HG03039 (cell line): ENCODE data around the gene GJA3.
"Not testable (repeated sequence)": the region's sequence is repeated elsewhere in the genome, so short reads cannot be mapped to it uniquely, and the experiment has no call there.

ENCODE experiments used
- ATAC-seq: cut with Tn5 transposase; IDR thresholded peaks from one replicate; pipeline ENCODE4 v1.9.1; 2021; ENCODE audit warnings: mild to moderate bottlenecking, moderate library complexity; ENCODE audit not compliant: unreplicated experiment

GJA3 gene

GRCh38 chr13:20153290-20153689, 7.6 kb downstream of the GJA3 start:
- ATAC-seq: not testable (repeated sequence)

GRCh38 chr13:20151612-20152011, 9.2 kb downstream of the GJA3 start:
- no peak for ATAC-seq

GRCh38 chr13:20151016-20151415, 9.8 kb downstream of the GJA3 start:
- no peak for ATAC-seq

GRCh38 chr13:20150561-20150960, 10.3 kb downstream of the GJA3 start:
- no peak for ATAC-seq

GRCh38 chr13:20149762-20150161, 11.1 kb downstream of the GJA3 start:
- no peak for ATAC-seq

GRCh38 chr13:20148501-20149183, 12.2 kb downstream of the GJA3 start:
- ATAC-seq: no peak

GRCh38 chr13:20146381-20146780, 14.5 kb downstream of the GJA3 start:
- ATAC-seq: no peak

- no peak for ATAC-seq
Measured at GRCh38 chr13:20145521-20145920, 15.3 kb downstream of the GJA3 start.

GRCh38 chr13:20144141-20144850, 16.6 kb downstream of the GJA3 start:
- no peak for ATAC-seq

- ATAC-seq: no peak
Measured at GRCh38 chr13:20142927-20143480, 17.8 kb downstream of the GJA3 start.

GRCh38 chr13:20142023-20142926, 18.6 kb downstream of the GJA3 start:
- no peak for ATAC-seq

- ATAC-seq: no peak
Measured at GRCh38 chr13:20141238-20142022, 19.4 kb downstream of the GJA3 start.

GRCh38 chr13:20140487-20140886, 20.4 kb downstream of the GJA3 start:
- no peak for ATAC-seq

GRCh38 chr13:20137875-20138274, 23.0 kb downstream of the GJA3 start:
- no peak for ATAC-seq

GRCh38 chr13:20136781-20137703, 23.8 kb downstream of the GJA3 start:
- no peak for ATAC-seq

GRCh38 chr13:20134732-20135131, 26.1 kb downstream of the GJA3 start:
- no peak for ATAC-seq

- no peak for ATAC-seq
Measured at GRCh38 chr13:20132052-20132634, 28.7 kb downstream of the GJA3 start.

GRCh38 chr13:20131057-20131832, 29.6 kb downstream of the GJA3 start:
- no peak for ATAC-seq
